GM10847 (cell line): ENCODE results near the gene ANP32A.

Source experiments
- POLR2A ChIP-seq: IDR thresholded peaks from 2 replicates; pipeline ENCODE4 v1.6.1; 2011; ENCODE audit not compliant: insufficient read length; ENCODE audit errors: extremely low read depth

Gene ANP32A

DNA sequence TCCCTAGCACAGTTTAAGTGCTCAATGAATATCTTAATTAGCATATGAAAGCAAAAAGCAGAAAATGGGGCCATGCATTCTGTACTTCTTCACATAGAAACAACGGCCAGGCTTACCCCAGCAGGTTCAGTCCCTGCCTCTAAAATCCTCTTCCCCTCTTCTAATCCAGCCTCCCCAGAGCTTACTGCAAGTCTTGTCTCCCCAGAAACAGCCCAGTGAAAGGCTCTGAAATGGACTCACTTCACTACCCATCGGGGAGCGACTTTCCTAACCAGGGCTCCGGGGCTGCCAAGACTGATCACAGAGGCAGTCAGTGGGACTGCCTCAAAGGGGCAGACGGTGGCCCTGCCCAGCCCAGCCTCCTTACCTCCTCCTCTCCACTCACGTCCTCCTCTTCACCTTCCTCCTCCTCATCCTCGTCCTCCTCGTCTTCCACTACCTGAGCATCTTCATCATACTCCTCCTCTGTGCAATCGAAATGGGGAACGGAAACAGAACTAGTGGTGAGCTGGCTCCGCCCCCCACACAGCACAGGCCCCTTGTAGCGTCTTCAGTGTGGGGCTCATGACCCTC, 38.0 kb downstream of the ANP32A start:
- no peak for TF ChIP-seq POLR2A

DNA sequence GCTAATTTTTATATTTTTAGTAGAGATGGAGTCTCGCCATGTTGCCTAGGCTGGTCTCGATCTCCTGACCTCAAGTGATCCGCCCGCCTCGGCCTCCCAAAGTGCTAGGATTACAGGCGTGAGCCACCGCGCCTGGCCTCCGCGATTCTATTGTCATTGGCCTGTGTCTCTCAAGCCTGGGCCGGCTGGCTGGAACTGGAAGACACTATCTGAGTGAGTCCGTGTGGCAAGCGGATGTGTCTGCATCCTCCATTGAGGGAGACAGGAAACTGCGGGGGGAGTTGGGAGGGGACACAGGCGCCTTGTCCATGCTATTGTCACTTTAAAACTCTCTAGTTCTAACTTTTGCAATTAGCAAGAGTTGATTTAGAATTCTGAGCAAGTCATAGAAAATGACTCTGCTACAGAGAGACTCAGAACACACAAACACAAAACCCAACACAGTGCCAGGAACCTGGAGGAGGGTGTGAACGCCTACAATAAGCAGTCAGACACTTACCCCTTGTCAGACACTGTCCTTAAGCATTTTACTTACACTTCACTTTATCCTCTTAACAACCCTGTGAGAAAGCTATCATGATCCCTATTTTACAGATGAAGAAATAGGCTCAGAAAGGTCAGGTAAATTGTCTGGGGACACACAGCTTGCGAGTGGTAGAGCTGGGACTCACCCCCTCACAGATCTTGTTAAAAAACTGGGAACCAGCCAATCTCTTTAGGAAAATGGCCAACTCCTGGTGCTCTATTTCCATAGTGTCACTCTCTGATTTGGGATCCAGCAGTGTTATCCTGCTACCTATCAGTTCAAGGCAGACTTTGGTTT, 38.7 kb downstream of the ANP32A start:
- TF ChIP-seq POLR2A: no peak

DNA sequence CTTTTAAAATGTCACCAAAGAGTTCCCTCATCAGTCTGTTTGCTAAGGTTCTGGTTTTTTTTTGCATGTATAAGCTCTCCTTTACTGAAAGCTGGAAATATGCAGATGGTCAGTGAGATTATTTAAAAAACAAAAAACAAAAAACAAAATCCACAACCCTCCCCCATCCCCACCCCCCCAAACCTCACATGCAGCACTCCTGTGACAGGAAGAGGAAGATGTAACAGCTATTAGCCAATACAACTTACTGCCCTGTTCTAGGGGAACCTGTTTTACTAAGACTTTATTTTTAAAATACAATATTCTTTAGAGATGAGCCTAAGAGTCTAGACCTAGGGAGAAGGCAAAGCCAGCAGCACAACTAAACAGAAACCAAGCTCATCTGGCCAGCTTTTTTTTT, 39.5 kb downstream of the ANP32A start:
- no peak for TF ChIP-seq POLR2A

DNA sequence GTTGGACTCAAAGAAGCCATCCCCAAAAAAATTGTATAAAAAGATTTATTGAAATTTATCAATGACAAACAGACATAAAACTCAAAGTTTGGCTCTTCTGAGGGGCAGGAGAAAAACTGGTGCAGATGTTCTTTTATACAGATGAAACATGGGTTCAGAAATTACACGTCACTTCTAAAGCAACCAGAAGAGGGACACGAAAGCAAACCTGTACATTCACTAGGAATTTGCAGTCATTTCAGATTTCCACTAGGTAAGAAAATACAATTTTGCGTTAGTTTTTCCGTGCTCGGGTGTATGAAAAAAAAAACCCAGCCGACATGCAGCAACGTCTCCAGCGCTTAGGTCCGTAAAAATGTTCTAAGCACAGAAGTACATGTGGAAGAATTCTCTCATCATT, 41.8 kb downstream of the ANP32A start:
- no peak for TF ChIP-seq POLR2A

DNA sequence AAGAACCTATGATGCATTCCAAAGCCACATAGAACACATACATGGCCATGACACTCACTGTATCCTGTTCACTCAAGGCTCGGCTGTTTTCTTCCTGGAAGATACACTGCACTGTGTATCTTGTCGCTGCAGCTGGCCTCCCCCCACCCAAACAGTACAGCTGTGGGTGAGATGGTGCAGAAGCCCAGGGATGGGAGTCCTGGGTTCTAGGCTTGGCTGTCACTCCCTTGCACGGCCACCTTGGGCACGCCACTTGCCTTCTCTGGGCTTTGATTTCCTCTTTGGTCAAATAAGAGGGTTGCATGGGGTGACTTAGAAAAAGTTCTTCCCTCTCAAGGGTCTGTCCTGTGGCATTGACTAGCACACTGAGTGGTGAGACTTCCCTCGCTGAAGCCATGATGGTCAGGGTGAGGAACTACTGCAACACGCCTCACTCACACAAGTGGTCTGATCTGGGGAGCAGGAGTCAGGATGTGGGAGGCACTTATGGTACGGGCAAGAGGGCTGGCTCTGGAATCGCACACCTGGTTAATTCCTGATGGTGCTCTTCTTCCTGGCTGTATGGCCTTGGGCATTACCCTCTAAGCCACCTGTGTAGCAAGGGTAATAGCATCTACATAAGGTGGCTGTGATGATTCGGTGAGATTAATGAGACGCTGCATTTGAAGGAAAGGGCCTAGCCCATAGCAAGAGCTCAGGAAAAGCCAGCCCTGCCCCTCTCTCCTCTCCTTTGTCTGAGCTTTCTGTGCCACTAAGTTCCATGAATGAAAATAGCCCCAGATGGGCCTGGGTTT, 44.0 kb downstream of the ANP32A start:
- no peak for TF ChIP-seq POLR2A

DNA sequence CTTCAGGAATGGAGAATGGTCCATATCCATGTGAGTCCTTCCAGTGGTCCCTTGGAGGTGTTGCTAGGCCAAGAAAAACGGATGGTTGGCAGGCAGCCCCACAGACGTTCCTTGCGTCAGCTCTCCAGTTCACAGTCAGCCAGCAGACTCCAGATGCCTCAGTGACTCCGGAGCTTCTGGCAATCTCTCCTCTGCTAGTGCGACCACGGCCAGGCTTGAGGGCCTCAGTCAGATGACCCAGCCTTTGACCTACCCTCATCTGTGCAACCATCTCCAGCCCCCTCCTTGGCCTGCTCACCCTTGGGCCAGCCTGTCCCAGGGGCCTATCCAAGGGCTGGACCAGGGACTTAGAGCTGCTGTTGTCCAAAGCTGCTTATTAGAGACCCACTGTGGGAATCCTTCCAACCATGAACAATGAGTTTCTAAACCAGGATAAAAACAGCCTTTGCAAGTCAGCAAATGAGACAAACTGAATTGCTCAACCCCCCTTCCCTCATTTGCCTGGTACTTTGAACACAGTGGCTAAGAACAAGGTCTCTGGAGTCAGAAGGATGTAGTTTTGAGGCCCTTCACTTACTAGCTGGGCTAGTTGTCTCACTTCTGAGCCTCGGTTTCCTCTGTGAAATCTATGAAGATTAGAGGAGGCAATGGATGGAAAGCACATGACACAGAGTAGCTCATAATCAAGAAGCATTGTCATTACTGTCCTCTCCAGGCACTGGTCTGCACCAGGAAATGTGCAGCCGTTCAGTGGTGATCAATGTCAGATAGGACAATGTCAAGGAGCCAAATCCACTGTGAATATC, 44.8 kb downstream of the ANP32A start:
- no peak for TF ChIP-seq POLR2A

DNA sequence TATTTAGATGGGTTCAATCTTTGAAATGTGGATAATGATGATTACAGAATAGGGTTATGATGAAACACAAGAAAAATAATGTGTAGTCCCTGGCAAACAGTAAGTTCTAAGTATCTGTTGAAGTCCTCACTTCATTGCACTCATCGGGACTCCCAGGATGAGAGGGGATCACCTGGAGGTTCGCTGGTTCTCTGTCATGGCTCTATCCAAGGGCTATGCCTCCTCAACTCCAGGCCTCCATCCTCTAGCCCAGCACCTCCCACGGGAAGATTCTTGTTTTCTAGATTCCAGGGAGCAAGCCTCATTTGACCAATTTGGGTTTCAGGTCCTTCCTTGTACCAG, 45.5 kb downstream of the ANP32A start:
- no peak for TF ChIP-seq POLR2A

DNA sequence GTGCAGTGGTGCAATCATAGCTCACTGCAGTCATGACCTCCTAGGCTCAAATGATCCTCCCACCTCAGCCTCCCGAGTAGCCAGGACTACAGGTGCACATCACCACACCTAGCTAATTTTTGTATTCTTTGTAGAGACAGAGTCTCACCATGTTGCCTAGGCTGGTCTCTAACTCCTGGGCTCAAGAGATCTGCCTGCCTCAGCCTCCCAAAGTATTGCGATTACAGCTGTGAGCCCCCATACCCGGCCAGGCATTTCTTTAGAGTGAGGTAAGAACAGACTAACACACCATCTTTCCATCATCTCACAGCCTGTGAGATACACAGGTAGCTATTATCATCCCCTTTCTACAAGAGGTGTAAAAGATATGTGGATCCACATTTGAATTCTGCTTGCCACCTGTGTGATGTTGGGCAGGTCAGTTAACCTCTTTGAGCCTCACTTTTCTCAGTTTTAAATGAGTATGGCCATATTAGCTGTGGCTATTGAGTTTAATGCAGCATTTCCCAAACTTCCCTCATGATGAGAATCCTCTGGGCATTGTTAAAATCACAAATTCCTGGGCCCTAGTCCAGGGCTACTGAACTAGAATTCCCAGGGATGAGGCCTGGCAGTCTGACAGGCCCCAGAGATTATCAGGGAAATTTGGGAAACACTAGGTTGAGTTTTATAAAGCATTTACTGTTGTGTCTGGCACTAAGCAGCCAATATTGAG, 46.0 kb downstream of the ANP32A start:
- TF ChIP-seq POLR2A: no peak

DNA sequence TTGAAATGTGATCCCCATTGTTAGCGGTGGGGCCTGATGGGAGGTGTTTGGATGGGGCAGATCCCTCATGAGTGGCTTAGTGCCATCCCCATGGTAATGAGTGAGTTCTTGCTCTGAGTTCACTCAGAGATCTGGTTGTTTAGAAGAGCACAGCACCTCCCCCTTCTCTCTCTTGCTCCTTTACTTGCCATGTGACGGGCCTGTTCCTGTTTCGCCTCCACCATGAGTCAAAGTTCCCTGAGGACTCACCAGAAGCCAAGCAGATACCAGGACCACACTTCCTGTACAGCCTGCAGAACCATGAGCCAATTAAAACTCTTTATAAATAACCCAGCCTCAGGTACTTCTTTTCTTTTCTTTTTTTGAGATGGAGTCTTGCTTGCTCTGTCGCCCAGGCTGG, 46.6 kb downstream of the ANP32A start:
- TF ChIP-seq POLR2A: no peak

DNA sequence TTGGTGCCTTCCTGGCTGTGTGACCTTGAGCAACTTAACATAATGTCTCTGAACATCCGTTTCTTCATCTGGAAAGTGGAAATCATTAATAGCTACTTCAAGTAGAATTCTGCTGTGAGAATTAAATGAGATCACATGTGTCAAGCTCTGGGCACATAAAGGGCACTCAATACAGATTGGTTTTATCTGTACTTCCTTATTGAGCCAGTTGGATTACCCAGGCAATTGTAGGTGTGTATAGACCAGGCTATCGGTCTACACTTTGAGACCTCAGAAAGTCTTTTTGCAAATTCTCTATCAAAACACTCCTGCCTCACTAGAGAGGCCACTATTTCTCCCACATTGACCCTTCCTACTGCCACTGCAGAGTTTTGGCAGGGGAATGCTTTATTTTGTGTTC, 47.7 kb downstream of the ANP32A start:
- TF ChIP-seq POLR2A: no peak

DNA sequence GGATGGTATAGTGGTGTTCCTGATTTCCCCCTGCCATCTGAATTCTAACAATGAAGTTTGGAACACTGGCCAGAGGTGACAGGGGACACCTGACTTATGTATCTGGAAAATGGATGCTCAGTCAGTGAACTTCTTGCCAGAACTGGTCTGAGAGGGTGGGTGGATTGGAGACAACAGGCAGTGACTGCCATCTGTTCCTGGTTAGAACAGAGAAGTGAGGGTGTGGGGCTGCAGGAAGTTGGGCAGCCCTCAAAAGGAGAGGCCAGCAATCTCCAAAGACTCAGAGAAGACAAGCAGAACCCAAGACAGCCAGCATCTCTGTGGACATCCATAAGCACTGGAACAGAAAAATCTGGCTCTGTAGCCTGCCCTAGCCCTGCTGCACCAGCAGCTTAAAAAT, 50.5 kb downstream of the ANP32A start:
- TF ChIP-seq POLR2A: no peak

DNA sequence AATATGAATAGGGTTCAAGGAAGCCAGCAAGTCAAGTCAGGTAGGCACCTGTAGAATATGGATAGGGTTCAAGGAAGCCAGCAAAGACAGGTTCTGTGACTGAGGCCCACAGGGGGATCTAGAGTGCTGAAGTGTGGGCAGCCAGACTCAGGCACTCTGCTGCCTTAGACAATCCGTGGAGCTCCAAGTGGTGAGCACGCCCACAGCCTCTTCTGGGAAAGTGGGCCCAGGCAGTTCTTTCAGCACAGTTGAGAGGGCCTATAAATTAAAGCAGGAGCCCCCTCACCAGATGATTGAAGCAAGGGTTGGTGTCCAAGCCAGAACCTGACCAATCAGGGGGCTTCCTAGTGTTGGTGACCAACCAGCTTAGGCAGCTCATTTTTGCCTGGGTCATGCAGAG, 51.0 kb downstream of the ANP32A start:
- TF ChIP-seq POLR2A: no peak

DNA sequence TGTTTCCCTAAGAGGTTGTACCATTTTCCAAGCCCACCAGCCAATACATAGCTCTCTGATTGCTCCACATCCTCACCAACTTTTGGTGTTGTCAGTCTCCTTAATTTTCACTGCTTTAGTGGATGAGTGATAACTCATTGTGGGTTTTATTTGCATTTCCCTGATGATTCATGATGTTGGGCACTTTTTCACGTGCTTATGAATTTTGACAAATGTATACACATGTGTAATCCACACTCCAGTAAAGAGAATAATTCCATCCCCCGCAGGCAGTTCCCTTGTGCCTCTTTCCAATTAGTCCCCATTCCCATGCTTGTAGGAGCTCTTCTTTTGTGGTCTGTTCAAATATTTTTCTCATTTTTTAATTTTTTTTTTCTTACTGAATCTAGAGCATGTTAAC, 52.4 kb downstream of the ANP32A start:
- no peak for TF ChIP-seq POLR2A

DNA sequence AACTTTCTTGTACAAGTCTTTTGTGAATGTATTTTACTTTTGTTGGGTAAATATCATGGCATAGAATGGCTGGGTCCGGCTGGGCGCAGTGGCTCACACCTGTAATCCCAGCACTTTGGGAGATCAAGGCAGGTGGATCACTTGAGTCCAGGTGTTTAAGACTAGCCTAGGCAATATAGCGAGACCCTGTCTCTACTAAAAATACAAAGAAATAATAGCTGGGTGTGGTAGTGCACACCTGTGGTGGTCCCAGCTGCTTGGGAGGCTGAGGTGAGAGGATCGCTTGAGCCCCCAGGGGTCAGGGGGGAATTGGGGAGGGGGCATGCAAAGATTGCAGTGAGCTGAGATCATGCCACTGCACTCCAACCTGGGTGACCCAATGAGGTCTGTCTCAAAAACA, 52.9 kb downstream of the ANP32A start:
- no peak for TF ChIP-seq POLR2A
